HG02623 (cell line): ENCODE measurements around the gene RCSD1.
"Not testable (repeated sequence)": the region's sequence is repeated elsewhere in the genome, so short reads cannot be mapped to it uniquely, and the experiment has no call there.

Experiments
- ATAC-seq: cut with Tn5 transposase; IDR thresholded peaks from one replicate; pipeline ENCODE4 v1.9.1; 2021; ENCODE audit warnings: moderate library complexity; ENCODE audit not compliant: unreplicated experiment

Gene RCSD1

GRCh38 chr1:167710836-167711235, 80.8 kb downstream of the RCSD1 start:
- ATAC-seq: no peak

- ATAC-seq: no peak
These were observed 81.8 kb downstream of the RCSD1 start for GRCh38 chr1:167711797-167712196.

GRCh38 chr1:167713330-167714081, 83.5 kb downstream of the RCSD1 start:
- ATAC-seq: no peak

- ATAC-seq: peak; percentile 48
These were observed 84.0 kb downstream of the RCSD1 start for GRCh38 chr1:167714098-167714438.

- ATAC-seq: peak; percentile 53
These were observed 84.6 kb downstream of the RCSD1 start for GRCh38 chr1:167714439-167715156.

GRCh38 chr1:167715157-167715999, 85.3 kb downstream of the RCSD1 start:
- peak; percentile 33 for ATAC-seq

- ATAC-seq: no peak
These were observed 85.9 kb downstream of the RCSD1 start for GRCh38 chr1:167716000-167716271.

GRCh38 chr1:167717351-167717750, 87.3 kb downstream of the RCSD1 start:
- ATAC-seq: no peak

- ATAC-seq: no peak
These were observed 89.1 kb downstream of the RCSD1 start for GRCh38 chr1:167718914-167719691.

- not testable (repeated sequence) for ATAC-seq
These were observed 89.8 kb downstream of the RCSD1 start for GRCh38 chr1:167719715-167720421.

GRCh38 chr1:167720965-167721616, 91.1 kb downstream of the RCSD1 start:
- ATAC-seq: no peak

GRCh38 chr1:167721617-167722151, 91.7 kb downstream of the RCSD1 start, which contains the start of gene MPZL1:
TSS of gene MPZL1 (plus strand) at chr1:167721982. CDS start at chr1:167722152, 170 bp downstream.
- peak; percentile 93 for ATAC-seq

GRCh38 chr1:167722152-167722869, 92.3 kb downstream of the RCSD1 start:
- ATAC-seq: peak; percentile 29

GRCh38 chr1:167722870-167723251, 92.8 kb downstream of the RCSD1 start:
- no peak for ATAC-seq

- ATAC-seq: no peak
These were observed 93.8 kb downstream of the RCSD1 start for GRCh38 chr1:167723707-167724323.

GRCh38 chr1:167726008-167726407, 96.0 kb downstream of the RCSD1 start:
- ATAC-seq: no peak

- ATAC-seq: no peak
These were observed 98.9 kb downstream of the RCSD1 start for GRCh38 chr1:167728818-167729410.

- no peak for ATAC-seq
These were observed 104.2 kb downstream of the RCSD1 start for GRCh38 chr1:167734227-167734626.
